ENCODE data around the gene ISYNA1. TPM values are rescaled to one million over a fixed set of nuclear protein-coding genes. Genes with fewer than 3 reads are reported as not detected.

Gene ISYNA1
- total RNA-seq, 2 experiments from 2014 or later = 48.6 to 54.9 TPM

DNA sequence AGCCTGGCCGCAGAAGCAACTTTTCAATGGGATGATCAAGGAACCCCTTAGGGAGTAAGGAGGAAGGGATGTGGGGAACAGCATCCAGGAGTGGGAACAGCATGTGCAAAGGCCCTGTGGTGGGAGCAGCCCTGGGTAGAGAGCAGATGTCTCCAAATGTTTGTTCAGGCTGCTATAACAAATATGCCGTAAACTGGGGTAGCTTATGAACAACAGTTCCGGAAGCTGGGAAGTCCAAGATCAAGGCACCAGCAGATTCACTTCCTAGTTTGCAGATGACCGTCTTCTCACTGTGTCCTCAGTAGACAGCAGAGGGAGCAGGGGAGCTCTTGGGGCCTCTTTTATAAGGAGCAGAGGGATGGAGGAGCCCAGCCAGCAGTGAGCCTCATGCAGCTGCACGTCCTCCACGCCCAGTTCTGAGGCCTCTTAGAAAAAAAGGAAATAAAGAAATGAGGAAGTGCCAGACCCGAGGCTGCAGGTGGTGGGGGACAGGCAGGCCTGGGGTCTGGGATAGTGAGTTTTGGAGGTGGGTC lies 36.3 kb downstream of the ISYNA1 start:
- H3K27me3 Mint-ChIP-seq = peaks cover 8% of the 10 kb centered on the region
- no peaks in the 10 kb centered on the region for H3K4me1 Mint-ChIP-seq (ENCODE audit: low read depth)
- TF ChIP-seq, protein P1, sequence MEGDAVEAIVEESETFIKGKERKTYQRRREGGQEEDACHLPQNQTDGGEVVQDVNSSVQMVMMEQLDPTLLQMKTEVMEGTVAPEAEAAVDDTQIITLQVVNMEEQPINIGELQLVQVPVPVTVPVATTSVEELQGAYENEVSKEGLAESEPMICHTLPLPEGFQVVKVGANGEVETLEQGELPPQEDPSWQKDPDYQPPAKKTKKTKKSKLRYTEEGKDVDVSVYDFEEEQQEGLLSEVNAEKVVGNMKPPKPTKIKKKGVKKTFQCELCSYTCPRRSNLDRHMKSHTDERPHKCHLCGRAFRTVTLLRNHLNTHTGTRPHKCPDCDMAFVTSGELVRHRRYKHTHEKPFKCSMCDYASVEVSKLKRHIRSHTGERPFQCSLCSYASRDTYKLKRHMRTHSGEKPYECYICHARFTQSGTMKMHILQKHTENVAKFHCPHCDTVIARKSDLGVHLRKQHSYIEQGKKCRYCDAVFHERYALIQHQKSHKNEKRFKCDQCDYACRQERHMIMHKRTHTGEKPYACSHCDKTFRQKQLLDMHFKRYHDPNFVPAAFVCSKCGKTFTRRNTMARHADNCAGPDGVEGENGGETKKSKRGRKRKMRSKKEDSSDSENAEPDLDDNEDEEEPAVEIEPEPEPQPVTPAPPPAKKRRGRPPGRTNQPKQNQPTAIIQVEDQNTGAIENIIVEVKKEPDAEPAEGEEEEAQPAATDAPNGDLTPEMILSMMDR (IDR thresholded peaks at IDR 0.05) = no peak
- intact Hi-C loops (cut with micrococcal nuclease) = no loop called here
- H3K4me3 Mint-ChIP-seq = no peak overlapping the region
- H3K9me3 Mint-ChIP-seq = no peaks in the 10 kb centered on the region
- POLR2A ChIA-PET = no interaction called here
- no peaks in the 10 kb centered on the region for H3K36me3 Mint-ChIP-seq (ENCODE audit: low read depth)
- H3K27ac Mint-ChIP-seq = no peak overlapping the region
- ATAC-seq = peak; percentile 42
- CTCF ChIA-PET = interaction anchor here (0.9 to 2.2 kb wide), 5 partner anchors 9 to 42 kb away, joined by 3 to 10 read pairs (median 4); no protein-coding TSS in a partner anchor
- DNase-seq = peak; percentile 21

DNA sequence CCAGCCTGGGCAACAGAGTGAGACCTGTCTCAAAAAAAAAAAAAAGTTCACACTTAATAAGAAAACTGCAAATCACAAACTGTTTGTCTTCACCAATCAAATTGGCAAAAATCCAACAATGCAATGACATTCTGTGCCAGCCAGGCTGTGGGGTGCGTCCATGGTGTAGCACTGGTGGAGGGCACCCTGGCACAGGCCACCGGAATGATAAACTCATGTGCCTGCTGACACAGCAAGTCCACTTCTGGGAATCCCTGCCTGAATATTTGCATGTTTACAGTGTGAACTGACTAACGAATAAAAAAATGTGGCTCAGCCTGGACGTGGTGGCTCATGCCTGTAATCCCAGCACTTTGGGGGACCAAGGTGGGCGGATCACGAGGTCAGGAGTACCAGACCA lies 38.9 kb downstream of the ISYNA1 start:
- POLR2A ChIA-PET = interaction anchor here (1.0 to 1.6 kb wide), 2 partner anchors 10 to 19 kb away, joined by 3 read pairs; no protein-coding TSS in a partner anchor
- TF ChIP-seq, protein P1 (IDR thresholded peaks at IDR 0.05) = no peak
- DNase-seq (no peak), ATAC-seq (no peak)
- Mint-ChIP-seq H3K4me1 (ENCODE audit: low read depth) (no peaks in the 10 kb centered on the region), H3K27me3 (peaks cover 11% of the 10 kb centered on the region), H3K36me3 (ENCODE audit: low read depth) (no peaks in the 10 kb centered on the region), H3K9me3 (no peaks in the 10 kb centered on the region), H3K27ac (no peak overlapping the region), H3K4me3 (no peak overlapping the region)
- intact Hi-C loops (cut with micrococcal nuclease) = no loop called here
- CTCF ChIA-PET = interaction anchor here (1.4 to 2.8 kb wide), 2 partner anchors 10 to 23 kb away, joined by 3 to 17 read pairs; no protein-coding TSS in a partner anchor

GRCh38 chr19:18397242-18398202 lies 40.4 kb downstream of the ISYNA1 start, which contains the start of gene LRRC25:
Gene LRRC25, minus strand, starts transcription at chr19:18397622. Its CDS starts 659 bp downstream, at chr19:18396963.
- H3K27me3 Mint-ChIP-seq = peaks cover 12% of the 10 kb centered on the region
- DNase-seq (peak; percentile 37), ATAC-seq (peak; percentile 79)
- H3K9me3 Mint-ChIP-seq = no peaks in the 10 kb centered on the region
- H3K36me3 Mint-ChIP-seq (ENCODE audit: low read depth) = no peaks in the 10 kb centered on the region
- H3K4me3 Mint-ChIP-seq = no peak within 1 kb of the TSS
- ChIA-PET POLR2A (interaction anchor here (1.0 to 1.2 kb wide), 3 partner anchors 21 to 117 kb away, joined by 3 read pairs; no protein-coding TSS in a partner anchor), CTCF (interaction anchor here (1.0 to 2.8 kb wide), 4 partner anchors 9 to 48 kb away, joined by 3 to 17 read pairs (median 4); partner anchors contain the start of gene SSBP4)
- TF ChIP-seq, protein P1 (IDR thresholded peaks at IDR 0.05) = no peak
- no peaks in the 10 kb centered on the region for H3K4me1 Mint-ChIP-seq (ENCODE audit: low read depth)
- intact Hi-C loops (cut with micrococcal nuclease) = no loop called here
- H3K27ac Mint-ChIP-seq = no peak within 1 kb of the TSS

DNA sequence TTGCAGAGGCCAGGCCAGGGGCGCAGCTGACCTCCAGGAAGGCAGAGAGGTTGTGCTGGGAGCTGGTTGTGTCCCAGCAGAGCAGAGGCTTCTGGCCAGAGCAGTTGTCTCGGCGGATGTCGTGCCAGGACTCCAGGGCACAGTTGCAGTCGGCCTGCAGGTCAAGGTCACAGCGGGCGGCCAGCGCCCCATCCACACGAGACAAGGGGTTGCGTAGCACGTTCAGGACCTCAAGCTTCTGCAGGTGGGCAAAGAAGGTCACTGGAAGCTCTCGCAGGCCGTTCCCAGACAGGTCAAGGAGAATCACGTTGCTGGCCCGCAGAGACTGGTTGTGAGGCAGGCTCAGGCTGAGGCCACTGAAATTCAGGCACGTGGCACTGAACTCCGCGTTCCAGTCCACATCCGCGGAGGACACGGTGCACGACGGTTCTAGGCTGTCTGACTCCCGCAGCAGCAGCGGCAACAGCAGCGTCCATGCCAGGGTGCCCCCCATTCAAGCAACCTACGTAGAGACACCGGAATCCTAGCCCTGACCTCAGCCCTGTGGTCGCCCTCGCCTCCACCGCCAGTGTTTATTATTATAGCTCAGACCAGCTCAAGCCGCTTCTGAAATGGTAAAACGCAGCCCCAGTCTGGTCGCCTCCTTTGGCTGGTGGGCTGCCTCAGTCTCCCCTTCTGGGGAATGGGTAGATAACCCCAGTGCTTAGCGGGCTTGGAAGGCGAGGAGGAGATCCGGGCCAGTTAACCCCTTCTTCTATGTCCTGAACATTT lies 41.3 kb downstream of the ISYNA1 start:
- intact Hi-C loops (cut with micrococcal nuclease) = no loop called here
- Mint-ChIP-seq H3K4me3 (no peak overlapping the region), H3K27ac (no peak overlapping the region), H3K9me3 (no peaks in the 10 kb centered on the region), H3K4me1 (ENCODE audit: low read depth) (no peaks in the 10 kb centered on the region), H3K27me3 (peaks cover 12% of the 10 kb centered on the region), H3K36me3 (ENCODE audit: low read depth) (no peaks in the 10 kb centered on the region)
- ChIA-PET POLR2A (interaction anchor here (1.0 to 1.1 kb wide), 2 partner anchors 53 to 117 kb away, joined by 3 to 4 read pairs; no protein-coding TSS in a partner anchor), CTCF (interaction anchor here (2.8 kb wide), 1 partner anchor 8 kb away, joined by 17 read pairs; no protein-coding TSS in a partner anchor)
- DNase-seq = no peak
- TF ChIP-seq, protein P1 (IDR thresholded peaks at IDR 0.05) = no peak
- no peak for ATAC-seq
